Thoracic aorta (tissue), 2 donors: Measurements from ENCODE around the gene CCDC74A. TPM values are rescaled to one million over a fixed set of nuclear protein-coding genes. Genes with fewer than 3 reads are reported as not detected.
"Not testable (repeated sequence)": the region's sequence is repeated elsewhere in the genome, so short reads cannot be mapped to it uniquely, and the experiment has no call there.

Source experiments
- ATAC-seq: fragments of 150-250 bp; one replicate; pipeline ENCODE4 v1.8.0; 2017; ENCODE audit warnings: low read depth; ENCODE audit not compliant: insufficient number of reproducible peaks, low FRiP score
- DNase-seq: peaks from one replicate; pipeline ENCODE4 v3.0.0-alpha.2; 2020; ENCODE audit warnings: low spot score
- H3K27ac ChIP-seq, 2 donors: fragments of 200-600 bp; sonication (generic); 1 replicate in 1 of 2; 2 replicates in 1 of 2; pipeline ENCODE4 v1.5.1; 2016; ENCODE audit warnings: mild to moderate bottlenecking in 2 of 2, moderate library complexity in 2 of 2
- H3K27me3 ChIP-seq: fragments of 200-600 bp; sonication (generic); replicated peaks from 2 replicates; pipeline ENCODE4 v1.6.0; 2016; ENCODE audit warnings: mild to moderate bottlenecking; ENCODE audit not compliant: insufficient read depth
- H3K36me3 ChIP-seq: fragments of 200-600 bp; sonication (generic); one replicate; pipeline ENCODE4 v1.5.1; 2016
- H3K4me1 ChIP-seq, 2 donors: fragments of 200-600 bp; sonication (generic); 1 replicate in 1 of 2; 2 replicates in 1 of 2; pipeline versions ENCODE4 v1.5.1 to v1.6.0; 2016; ENCODE audit warnings: low read depth in 2 of 2, mild to moderate bottlenecking in 1 of 2; ENCODE audit not compliant: control insufficient read depth in 1 of 2
- H3K4me3 ChIP-seq: fragments of 200-600 bp; sonication (generic); 2 replicates; pipeline ENCODE4 v1.5.1; 2016; ENCODE audit warnings: mild to moderate bottlenecking
- H3K9me3 ChIP-seq: fragments of 200-600 bp; sonication (generic); 2 replicates; pipeline ENCODE4 v1.5.1; 2016
- total RNA-seq, 2 donors: library from RNA; depleted of rRNA; stranded (reverse); fragments of >200 nt; gene quantifications; one replicate each; pipeline versions ENCODE4 v1.1.0 to v1.2.3, GENCODE V29; 2016
- TF ChIP-seq, protein P1 (sequence below): fragments of 200-600 bp; sonication (generic); IDR thresholded peaks from one replicate; pipeline ENCODE4 v1.5.1; 2019; ENCODE audit warnings: antibody characterized with exemption

Gene CCDC74A
- total RNA-seq, 2 donors from 2014 or later: 2.6 to 13.9 TPM

DNA sequence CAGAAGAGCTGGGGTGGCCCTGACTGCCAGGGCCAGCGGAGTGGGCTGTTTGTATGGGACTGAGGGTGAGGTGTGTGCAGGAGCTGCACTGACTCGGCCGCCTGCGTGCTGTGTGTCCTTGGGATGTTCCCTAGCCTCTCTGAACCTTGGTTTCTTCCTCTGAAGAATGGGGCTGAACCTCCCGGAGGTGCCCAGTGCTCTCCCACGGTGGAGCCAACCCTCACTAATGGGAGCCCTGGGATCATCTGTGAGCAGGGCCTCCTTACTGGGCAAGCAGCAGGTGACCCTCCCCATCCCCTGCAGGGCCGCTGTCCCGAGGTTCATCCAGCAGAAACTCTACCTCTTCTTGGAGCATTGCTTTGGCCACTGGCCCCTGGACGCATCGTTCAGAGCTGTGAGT, 11.7 kb upstream of the CCDC74A start:
- DNase-seq (no peak), ATAC-seq (no peak)
- TF ChIP-seq, protein P1, sequence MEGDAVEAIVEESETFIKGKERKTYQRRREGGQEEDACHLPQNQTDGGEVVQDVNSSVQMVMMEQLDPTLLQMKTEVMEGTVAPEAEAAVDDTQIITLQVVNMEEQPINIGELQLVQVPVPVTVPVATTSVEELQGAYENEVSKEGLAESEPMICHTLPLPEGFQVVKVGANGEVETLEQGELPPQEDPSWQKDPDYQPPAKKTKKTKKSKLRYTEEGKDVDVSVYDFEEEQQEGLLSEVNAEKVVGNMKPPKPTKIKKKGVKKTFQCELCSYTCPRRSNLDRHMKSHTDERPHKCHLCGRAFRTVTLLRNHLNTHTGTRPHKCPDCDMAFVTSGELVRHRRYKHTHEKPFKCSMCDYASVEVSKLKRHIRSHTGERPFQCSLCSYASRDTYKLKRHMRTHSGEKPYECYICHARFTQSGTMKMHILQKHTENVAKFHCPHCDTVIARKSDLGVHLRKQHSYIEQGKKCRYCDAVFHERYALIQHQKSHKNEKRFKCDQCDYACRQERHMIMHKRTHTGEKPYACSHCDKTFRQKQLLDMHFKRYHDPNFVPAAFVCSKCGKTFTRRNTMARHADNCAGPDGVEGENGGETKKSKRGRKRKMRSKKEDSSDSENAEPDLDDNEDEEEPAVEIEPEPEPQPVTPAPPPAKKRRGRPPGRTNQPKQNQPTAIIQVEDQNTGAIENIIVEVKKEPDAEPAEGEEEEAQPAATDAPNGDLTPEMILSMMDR: no peak
- H3K4me3 ChIP-seq: no peak overlapping the region
- H3K36me3 ChIP-seq: peaks cover 28% of the 10 kb centered on the region
- no peak overlapping the region for H3K27ac ChIP-seq
- no peaks in the 10 kb centered on the region for H3K27me3 ChIP-seq
- H3K4me1 ChIP-seq: no peaks in the 10 kb centered on the region
- H3K9me3 ChIP-seq: no peaks in the 10 kb centered on the region

- H3K27ac ChIP-seq, DNase-seq, H3K27me3 ChIP-seq, H3K4me1 ChIP-seq, ATAC-seq, H3K4me3 ChIP-seq, H3K9me3 ChIP-seq: not testable (repeated sequence)
- H3K36me3 ChIP-seq: peaks cover 28% of the 10 kb centered on the region
These were observed 11.1 kb upstream of the CCDC74A start for GRCh38 chr2:131516621-131517020.

GRCh38 chr2:131517106-131517831, 10.4 kb upstream of the CCDC74A start:
- ATAC-seq: no peak
- Histone ChIP-seq H3K27ac (no peak overlapping the region), H3K4me1 (no peaks in the 10 kb centered on the region), H3K9me3 (no peaks in the 10 kb centered on the region), H3K36me3 (peaks cover 28% of the 10 kb centered on the region), H3K4me3 (no peak overlapping the region), H3K27me3 (no peaks in the 10 kb centered on the region)
- no peak for DNase-seq
- TF ChIP-seq, protein P1: no peak

GRCh38 chr2:131517856-131518255, 9.8 kb upstream of the CCDC74A start:
- H3K27ac ChIP-seq, H3K4me1 ChIP-seq, H3K4me3 ChIP-seq, ATAC-seq, H3K27me3 ChIP-seq, DNase-seq, H3K9me3 ChIP-seq: not testable (repeated sequence)
- peaks cover 28% of the 10 kb centered on the region for H3K36me3 ChIP-seq

DNA sequence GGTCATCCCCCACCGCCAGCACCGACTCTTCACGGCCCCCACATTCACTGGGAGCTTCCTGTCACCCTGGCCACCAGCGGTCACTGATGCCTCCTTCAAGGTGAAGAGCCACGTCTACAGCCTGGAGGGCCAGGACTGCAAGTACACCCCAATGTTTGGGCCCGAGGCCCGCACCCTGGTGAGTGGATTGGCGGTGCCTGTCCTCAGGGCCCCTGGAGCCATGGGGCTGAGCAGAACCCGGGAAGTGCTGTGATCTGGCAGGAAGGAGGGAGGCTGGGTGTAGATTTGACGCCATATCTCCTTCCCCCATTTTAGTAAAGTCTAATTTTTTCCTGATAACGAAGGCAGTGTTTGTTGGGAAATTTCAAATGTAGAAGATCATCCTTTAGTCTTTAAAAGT, 9.2 kb upstream of the CCDC74A start:
- not testable (repeated sequence) for H3K4me3 ChIP-seq, H3K27ac ChIP-seq, DNase-seq, ATAC-seq, H3K9me3 ChIP-seq, H3K4me1 ChIP-seq, H3K27me3 ChIP-seq
- H3K36me3 ChIP-seq: peaks cover 28% of the 10 kb centered on the region

GRCh38 chr2:131519466-131519865, 8.2 kb upstream of the CCDC74A start:
- no peak overlapping the region for H3K4me3 ChIP-seq
- DNase-seq (no peak), ATAC-seq (no peak)
- H3K9me3 ChIP-seq: no peaks in the 10 kb centered on the region
- H3K27me3 ChIP-seq: no peaks in the 10 kb centered on the region
- TF ChIP-seq, protein P1: no peak
- H3K4me1 ChIP-seq: no peaks in the 10 kb centered on the region
- no peak overlapping the region for H3K27ac ChIP-seq
- peaks cover 24% of the 10 kb centered on the region for H3K36me3 ChIP-seq

- peaks cover 24% of the 10 kb centered on the region for H3K36me3 ChIP-seq
- ATAC-seq, H3K9me3 ChIP-seq, H3K27me3 ChIP-seq, DNase-seq, H3K4me1 ChIP-seq, H3K27ac ChIP-seq, H3K4me3 ChIP-seq: not testable (repeated sequence)
These were observed 7.7 kb upstream of the CCDC74A start for GRCh38 chr2:131519871-131520470.
